RWPE2 (cell line): ENCODE data around the gene HIPK2.

Experiments used
- ATAC-seq: fragments of 200-7000 bp; cut with Tn5 transposase; 3 replicates; pipeline ENCODE4 v1.9.1; 2021; ENCODE audit warnings: low read depth
- DNase-seq: peaks from one replicate; pipeline ENCODE4 v3.0.0-alpha.2; 2020; ENCODE audit warnings: low spot score
- H3K27ac ChIP-seq: fragments of 450-650 bp; 2 replicates; pipeline ENCODE4 v1.5.1; 2017; ENCODE audit warnings: mild to moderate bottlenecking; ENCODE audit not compliant: poor library complexity, severe bottlenecking
- H3K27me3 ChIP-seq: fragments of 250-450 bp; sonication (Bioruptor Pico); 2 replicates; pipeline ENCODE4 v1.5.1; 2021; ENCODE audit warnings: mild to moderate bottlenecking, moderate library complexity; ENCODE audit not compliant: insufficient read depth, poor library complexity, severe bottlenecking
- H3K36me3 ChIP-seq: fragments of 250-450 bp; sonication (Bioruptor Pico); 2 replicates; pipeline ENCODE4 v1.5.1; 2020; ENCODE audit warnings: low read depth, mild to moderate bottlenecking, moderate library complexity
- H3K4me1 ChIP-seq: fragments of 250-450 bp; sonication (Bioruptor Pico); 2 replicates; pipeline ENCODE4 v1.5.1; 2021; ENCODE audit warnings: mild to moderate bottlenecking, moderate library complexity; ENCODE audit not compliant: insufficient read depth, poor library complexity, severe bottlenecking
- H3K4me3 ChIP-seq: fragments of 250-450 bp; sonication (Bioruptor Pico); 2 replicates; pipeline ENCODE4 v1.5.1; 2021; ENCODE audit warnings: mild to moderate bottlenecking, moderate library complexity; ENCODE audit not compliant: severe bottlenecking
- H3K9me3 ChIP-seq: fragments of 250-450 bp; sonication (Bioruptor Pico); 2 replicates; pipeline ENCODE4 v1.5.1; 2021; ENCODE audit warnings: mild to moderate bottlenecking, moderate library complexity; ENCODE audit not compliant: severe bottlenecking
- CTCF ChIP-seq: fragments of 450-650 bp; IDR thresholded peaks from one replicate; pipeline ENCODE4 v1.5.1; 2017; ENCODE audit warnings: mild to moderate bottlenecking, moderate library complexity; ENCODE audit not compliant: poor library complexity, severe bottlenecking

The HIPK2 gene

GRCh38 chr7:139700505-139701235 is 77.1 kb downstream of the HIPK2 start:
- no peak overlapping the region for H3K27ac ChIP-seq
- no peak for DNase-seq
- peaks cover 17% of the 10 kb centered on the region; the same call in 1 of the 2 replicates for H3K36me3 ChIP-seq

GRCh38 chr7:139699640-139700504 is 77.9 kb downstream of the HIPK2 start:
- no peaks in the 10 kb centered on the region for H3K9me3 ChIP-seq
- ATAC-seq (no peak), DNase-seq (no peak)
- H3K27me3 ChIP-seq, result no peaks in the 10 kb centered on the region
- H3K27ac ChIP-seq, result no peak overlapping the region
- no peak for TF ChIP-seq CTCF
- H3K4me3 ChIP-seq, result no peak overlapping the region
- peaks cover 14% of the 10 kb centered on the region; the same call in 1 of the 2 replicates for H3K36me3 ChIP-seq
- no peaks in the 10 kb centered on the region for H3K4me1 ChIP-seq

More at GRCh38 chr7:139700505-139701235, 77.1 kb downstream of the HIPK2 start:
- H3K27me3 ChIP-seq, result no peaks in the 10 kb centered on the region
- no peak for TF ChIP-seq CTCF
- no peaks in the 10 kb centered on the region for H3K9me3 ChIP-seq
- no peak for ATAC-seq
- H3K4me3 ChIP-seq, result no peak overlapping the region
- H3K4me1 ChIP-seq, result no peaks in the 10 kb centered on the region

- Histone ChIP-seq H3K4me1 (no peaks in the 10 kb centered on the region), H3K36me3 (peaks cover 14% of the 10 kb centered on the region; the same call in 1 of the 2 replicates), H3K9me3 (no peaks in the 10 kb centered on the region), H3K27me3 (no peaks in the 10 kb centered on the region), H3K27ac (no peak overlapping the region), H3K4me3 (no peak overlapping the region)
- TF ChIP-seq CTCF, result no peak
- no peak for DNase-seq
- ATAC-seq, result no peak
Observed at GRCh38 chr7:139698844-139699243, 79.0 kb downstream of the HIPK2 start.

GRCh38 chr7:139698278-139698677 is 79.5 kb downstream of the HIPK2 start:
- no peak for DNase-seq
- no peaks in the 10 kb centered on the region for H3K4me1 ChIP-seq
- H3K27me3 ChIP-seq, result no peaks in the 10 kb centered on the region
- no peaks in the 10 kb centered on the region for H3K9me3 ChIP-seq
- H3K27ac ChIP-seq, result no peak overlapping the region
- peaks cover 14% of the 10 kb centered on the region; the same call in 1 of the 2 replicates for H3K36me3 ChIP-seq
- no peak for TF ChIP-seq CTCF
- H3K4me3 ChIP-seq, result no peak overlapping the region
- ATAC-seq, result no peak
